HG03342 (cell line): ENCODE measurements around the gene PC.
"Not testable (repeated sequence)": the region's sequence is repeated elsewhere in the genome, so short reads cannot be mapped to it uniquely, and the experiment has no call there.

Experiments
- ATAC-seq: cut with Tn5 transposase; IDR thresholded peaks from one replicate; pipeline ENCODE4 v1.9.1; 2021; ENCODE audit warnings: mild to moderate bottlenecking, moderate library complexity; ENCODE audit not compliant: unreplicated experiment

PC gene

GRCh38 chr11:66981976-66982578 is 23.9 kb upstream of the PC start:
- no peak for ATAC-seq

DNA sequence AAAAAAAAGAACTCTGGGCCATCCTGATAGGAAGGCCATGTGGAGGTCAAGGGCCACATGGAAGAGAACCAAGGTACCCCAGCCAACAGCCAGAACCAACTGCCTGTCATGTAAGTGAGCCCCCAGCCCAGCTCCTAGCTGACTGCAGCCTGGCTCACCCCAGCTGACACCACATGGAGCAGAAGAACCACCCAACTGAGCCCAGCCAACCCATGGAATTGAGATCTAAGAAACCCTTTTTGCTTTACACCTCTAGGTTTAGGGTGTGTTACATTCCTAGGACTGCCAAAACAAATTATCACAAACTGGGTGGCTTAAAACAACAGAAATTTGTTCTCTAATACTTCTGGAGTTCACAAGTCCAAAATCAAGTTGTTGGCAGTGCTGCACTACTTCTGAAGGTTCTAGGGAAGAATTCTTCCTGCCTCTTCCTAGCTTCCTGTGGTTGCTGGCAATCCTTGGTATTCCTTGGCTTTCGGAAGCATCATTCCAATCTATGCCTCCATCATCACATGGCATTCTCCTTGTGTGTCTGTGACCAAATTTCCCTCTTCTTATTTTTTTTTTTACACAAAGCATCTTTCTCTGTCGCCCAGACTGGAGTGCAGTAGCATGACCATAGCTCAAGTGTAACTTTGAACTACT is 21.3 kb upstream of the PC start:
- no peak for ATAC-seq

GRCh38 chr11:66978717-66979116 is 20.5 kb upstream of the PC start:
- no peak for ATAC-seq

- no peak for ATAC-seq
Observed at GRCh38 chr11:66978229-66978628, 20.0 kb upstream of the PC start.

- ATAC-seq: no peak
Observed at GRCh38 chr11:66976925-66977324, 18.7 kb upstream of the PC start.

- no peak for ATAC-seq
Observed at GRCh38 chr11:66976028-66976467, 17.9 kb upstream of the PC start.

DNA sequence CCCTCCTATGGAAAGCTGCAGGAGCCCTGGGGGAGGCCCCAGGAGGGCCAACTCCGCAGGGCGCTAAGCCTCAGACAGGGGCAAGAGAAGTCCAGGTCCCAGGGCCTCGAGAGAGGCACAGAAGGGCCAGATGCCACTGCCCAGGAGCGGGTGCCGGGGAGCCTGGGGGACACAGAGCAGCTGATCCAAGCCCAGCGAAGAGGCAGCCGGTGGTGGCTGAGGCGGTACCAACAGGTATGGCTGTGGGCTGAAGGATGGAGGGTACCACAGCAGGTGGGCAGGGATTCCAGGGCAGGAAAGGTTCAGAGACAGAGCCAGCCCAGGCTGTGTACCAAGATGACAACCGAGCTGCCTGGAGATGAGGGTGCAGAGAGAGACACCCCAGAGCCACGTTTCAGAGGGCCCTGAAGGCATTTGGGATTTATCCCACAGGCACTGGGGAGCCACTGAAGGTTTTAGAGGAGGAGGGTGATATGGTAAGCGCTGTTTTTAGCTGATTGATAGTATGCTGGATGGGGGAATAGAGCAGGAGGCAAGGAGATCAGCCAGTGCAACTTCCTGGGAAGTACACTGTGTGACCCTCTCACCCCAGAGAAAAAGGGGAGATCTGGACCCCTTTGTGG is 17.3 kb upstream of the PC start:
- ATAC-seq: no peak

DNA sequence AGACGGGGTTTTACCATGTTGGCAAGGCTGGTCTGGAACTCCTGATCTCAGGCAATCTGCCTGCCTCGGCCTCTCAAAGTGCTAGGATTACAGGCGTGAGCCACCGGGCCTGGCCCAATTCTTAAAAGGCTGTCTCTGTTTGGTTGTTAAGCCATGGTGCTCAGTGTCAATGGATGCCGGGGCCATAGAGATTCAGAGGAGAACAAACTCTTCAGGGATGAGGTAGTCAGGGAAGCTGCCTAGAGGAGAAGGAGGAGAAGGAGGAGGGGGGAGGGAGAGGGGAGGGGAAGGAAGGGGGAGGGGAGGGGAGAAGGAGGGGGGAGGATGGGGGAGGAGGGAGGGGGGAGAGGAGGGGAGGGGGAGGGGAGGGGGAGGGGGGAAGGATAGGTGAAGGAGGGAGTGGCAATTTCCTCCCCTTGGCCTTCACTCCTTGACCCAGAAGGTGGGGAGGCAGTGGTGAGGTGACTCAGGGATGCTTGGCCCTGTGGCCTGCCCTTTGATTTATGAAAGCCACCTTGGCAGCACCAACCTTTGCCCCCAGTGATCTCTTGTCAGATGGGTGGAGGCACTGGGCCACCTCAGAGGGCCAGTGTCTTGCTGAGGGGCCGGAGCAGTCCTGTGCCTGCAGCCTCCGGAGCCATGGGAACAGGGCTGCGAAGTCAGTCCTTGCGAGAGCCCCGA is 16.7 kb upstream of the PC start, which contains the start of gene C11orf86:
C11orf86 (plus strand) TSS at position 581 of the 681 bp plus-strand sequence; CDS start at position 640, 59 bp downstream.
- no peak for ATAC-seq

- ATAC-seq: no peak
Observed at GRCh38 chr11:66973956-66974580, 15.9 kb upstream of the PC start.

GRCh38 chr11:66971488-66971887 is 13.3 kb upstream of the PC start:
- ATAC-seq: no peak

DNA sequence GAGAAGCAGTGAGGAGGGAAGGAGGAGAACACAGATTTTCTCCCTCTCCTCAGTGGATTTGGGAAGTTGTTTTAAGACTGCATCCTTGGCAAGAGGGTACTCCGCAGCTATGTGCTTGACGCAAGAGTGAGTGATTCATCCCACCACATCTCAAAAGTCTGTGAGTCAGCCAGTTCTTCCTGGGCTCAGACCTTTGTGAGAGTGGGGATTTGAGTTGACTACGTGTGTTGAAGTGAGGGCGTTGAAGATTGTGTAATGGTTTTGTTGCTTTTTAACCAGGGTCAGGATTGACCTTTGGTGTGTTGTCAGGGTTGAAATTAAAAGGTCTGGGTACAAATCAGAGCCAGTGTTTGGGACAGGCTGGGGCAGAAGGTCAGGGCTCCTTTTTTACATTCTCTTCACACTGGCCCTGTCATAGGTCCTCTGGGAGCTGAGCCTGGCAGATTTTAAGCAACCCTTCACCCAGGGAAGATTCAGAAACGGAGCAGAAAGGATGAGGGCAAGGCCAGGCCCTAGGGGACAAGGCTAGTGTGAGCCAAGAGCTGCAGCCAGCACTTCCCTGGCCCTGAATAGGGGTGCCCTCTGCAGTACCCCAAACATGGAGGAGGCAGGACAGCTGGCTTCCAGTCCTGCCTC is 12.7 kb upstream of the PC start:
- no peak for ATAC-seq

DNA sequence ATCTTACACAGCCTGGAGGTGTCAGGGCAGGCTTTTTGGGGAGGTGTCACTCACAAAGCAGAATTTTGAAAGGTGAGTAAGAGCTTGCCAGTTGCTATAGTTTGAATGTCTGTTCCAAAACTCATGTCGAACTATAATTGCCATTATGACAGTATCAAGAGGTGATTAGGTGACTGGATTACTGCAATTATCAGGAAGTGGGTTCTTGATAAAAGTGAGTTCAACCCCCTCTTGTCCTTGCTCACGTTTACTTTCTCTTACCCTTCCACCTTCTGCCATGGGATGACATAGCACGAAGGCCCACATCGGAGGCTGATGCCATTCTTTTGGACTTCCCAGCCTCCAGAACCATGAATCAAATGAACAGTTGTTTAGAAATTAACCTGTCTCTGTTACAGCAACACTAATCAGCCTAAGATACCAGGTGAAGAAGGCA is 12.2 kb upstream of the PC start:
- no peak for ATAC-seq

- no peak for ATAC-seq
Observed at GRCh38 chr11:66969584-66970225, 11.5 kb upstream of the PC start.

- no peak for ATAC-seq
Observed at GRCh38 chr11:66967670-66968425, 9.7 kb upstream of the PC start.

- no peak for ATAC-seq
Observed at GRCh38 chr11:66966351-66966750, 8.2 kb upstream of the PC start.

DNA sequence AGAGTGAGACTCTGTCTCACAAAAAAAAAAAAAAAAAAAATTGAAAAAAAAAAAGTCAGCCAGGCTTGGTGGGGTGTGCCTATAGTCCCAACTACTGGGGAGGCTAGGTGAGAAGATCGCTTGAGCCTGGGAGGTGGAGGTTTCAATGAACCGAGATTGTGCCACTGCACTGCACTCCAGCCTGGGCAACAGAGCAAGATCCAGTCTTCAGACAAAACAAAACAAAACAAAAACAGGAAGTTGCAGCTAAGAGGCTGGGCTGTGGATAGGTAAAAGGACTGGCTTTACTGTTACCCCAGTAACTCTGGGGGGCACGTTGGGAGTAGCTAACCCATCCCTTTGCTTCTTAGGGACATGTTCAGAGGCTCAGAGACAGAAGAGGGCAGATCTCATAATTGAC is 6.3 kb upstream of the PC start:
- ATAC-seq: no peak

- ATAC-seq: no peak
Observed at GRCh38 chr11:66962801-66963200, 4.6 kb upstream of the PC start.

DNA sequence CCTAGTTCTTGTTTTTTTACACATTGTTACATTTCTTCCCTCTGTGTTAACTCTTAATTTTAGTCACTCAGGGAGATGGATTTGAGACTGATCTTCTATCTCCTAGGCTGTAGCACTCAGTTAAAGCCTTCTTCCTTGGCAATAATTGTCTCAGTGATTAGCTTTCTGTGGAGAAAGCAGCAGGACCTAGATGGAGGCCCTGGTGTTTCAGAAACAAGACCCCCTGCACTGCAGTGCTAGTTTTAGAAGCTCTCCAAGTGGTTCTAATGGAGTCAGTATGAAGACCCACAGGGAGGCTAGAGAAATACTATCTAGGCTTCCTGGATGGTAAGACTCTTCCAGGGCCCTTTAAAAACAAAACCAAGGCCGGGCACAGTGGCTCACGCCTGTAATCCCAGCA is 4.1 kb upstream of the PC start:
- ATAC-seq: no peak

- not testable (repeated sequence) for ATAC-seq
Observed at GRCh38 chr11:66961691-66962213, 3.6 kb upstream of the PC start.
